Measurements from ENCODE around the gene IQSEC1.

- TF ChIP-seq, protein P1, sequence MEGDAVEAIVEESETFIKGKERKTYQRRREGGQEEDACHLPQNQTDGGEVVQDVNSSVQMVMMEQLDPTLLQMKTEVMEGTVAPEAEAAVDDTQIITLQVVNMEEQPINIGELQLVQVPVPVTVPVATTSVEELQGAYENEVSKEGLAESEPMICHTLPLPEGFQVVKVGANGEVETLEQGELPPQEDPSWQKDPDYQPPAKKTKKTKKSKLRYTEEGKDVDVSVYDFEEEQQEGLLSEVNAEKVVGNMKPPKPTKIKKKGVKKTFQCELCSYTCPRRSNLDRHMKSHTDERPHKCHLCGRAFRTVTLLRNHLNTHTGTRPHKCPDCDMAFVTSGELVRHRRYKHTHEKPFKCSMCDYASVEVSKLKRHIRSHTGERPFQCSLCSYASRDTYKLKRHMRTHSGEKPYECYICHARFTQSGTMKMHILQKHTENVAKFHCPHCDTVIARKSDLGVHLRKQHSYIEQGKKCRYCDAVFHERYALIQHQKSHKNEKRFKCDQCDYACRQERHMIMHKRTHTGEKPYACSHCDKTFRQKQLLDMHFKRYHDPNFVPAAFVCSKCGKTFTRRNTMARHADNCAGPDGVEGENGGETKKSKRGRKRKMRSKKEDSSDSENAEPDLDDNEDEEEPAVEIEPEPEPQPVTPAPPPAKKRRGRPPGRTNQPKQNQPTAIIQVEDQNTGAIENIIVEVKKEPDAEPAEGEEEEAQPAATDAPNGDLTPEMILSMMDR (IDR thresholded peaks at IDR 0.05 in 2 of 3, conservative IDR thresholded peaks at IDR 0.05 in 1 of 3; ENCODE audit: borderline replicate concordance in 1 of 3, insufficient read depth in 1 of 3, low read depth in 2 of 3, low read length in 2 of 3): no peak
- TF ChIP-seq RAD21 (IDR thresholded peaks at IDR 0.05; ENCODE audit: low read depth) (no peak), EZH2 (IDR thresholded peaks at IDR 0.05) (no peak), SRF (IDR thresholded peaks at IDR 0.05; ENCODE audit: low read depth) (no peak), POLR2A (IDR thresholded peaks at IDR 0.05; ENCODE audit: borderline replicate concordance, extremely low read depth, insufficient read depth, insufficient read length) (no peak), SP1 (IDR thresholded peaks at IDR 0.05; ENCODE audit: low read depth) (no peak), FOSL1 (IDR thresholded peaks at IDR 0.05; ENCODE audit: low read depth) (no peak), ZFX (IDR thresholded peaks at IDR 0.05) (no peak), POLR2AphosphoS5 (IDR thresholded peaks at IDR 0.05; ENCODE audit: low read depth, low read length) (no peak), TCF7L2 (IDR thresholded peaks at IDR 0.05; ENCODE audit: borderline replicate concordance, extremely low read depth, insufficient read depth, insufficient read length) (no peak), EGR1 (IDR thresholded peaks at IDR 0.05; ENCODE audit: low read depth) (no peak)
- TF ChIP-seq, protein P2, sequence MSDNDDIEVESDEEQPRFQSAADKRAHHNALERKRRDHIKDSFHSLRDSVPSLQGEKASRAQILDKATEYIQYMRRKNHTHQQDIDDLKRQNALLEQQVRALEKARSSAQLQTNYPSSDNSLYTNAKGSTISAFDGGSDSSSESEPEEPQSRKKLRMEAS (IDR thresholded peaks at IDR 0.05): no peak
- TF ChIP-seq, protein P3, sequence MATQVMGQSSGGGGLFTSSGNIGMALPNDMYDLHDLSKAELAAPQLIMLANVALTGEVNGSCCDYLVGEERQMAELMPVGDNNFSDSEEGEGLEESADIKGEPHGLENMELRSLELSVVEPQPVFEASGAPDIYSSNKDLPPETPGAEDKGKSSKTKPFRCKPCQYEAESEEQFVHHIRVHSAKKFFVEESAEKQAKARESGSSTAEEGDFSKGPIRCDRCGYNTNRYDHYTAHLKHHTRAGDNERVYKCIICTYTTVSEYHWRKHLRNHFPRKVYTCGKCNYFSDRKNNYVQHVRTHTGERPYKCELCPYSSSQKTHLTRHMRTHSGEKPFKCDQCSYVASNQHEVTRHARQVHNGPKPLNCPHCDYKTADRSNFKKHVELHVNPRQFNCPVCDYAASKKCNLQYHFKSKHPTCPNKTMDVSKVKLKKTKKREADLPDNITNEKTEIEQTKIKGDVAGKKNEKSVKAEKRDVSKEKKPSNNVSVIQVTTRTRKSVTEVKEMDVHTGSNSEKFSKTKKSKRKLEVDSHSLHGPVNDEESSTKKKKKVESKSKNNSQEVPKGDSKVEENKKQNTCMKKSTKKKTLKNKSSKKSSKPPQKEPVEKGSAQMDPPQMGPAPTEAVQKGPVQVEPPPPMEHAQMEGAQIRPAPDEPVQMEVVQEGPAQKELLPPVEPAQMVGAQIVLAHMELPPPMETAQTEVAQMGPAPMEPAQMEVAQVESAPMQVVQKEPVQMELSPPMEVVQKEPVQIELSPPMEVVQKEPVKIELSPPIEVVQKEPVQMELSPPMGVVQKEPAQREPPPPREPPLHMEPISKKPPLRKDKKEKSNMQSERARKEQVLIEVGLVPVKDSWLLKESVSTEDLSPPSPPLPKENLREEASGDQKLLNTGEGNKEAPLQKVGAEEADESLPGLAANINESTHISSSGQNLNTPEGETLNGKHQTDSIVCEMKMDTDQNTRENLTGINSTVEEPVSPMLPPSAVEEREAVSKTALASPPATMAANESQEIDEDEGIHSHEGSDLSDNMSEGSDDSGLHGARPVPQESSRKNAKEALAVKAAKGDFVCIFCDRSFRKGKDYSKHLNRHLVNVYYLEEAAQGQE (IDR thresholded peaks at IDR 0.05; ENCODE audit: low read depth): no peak
Measured at GRCh38 chr3:12898965-12899755, 174.1 kb downstream of the IQSEC1 start.
